Measurements from ENCODE around the gene TOR4A.

Gene TOR4A

DNA sequence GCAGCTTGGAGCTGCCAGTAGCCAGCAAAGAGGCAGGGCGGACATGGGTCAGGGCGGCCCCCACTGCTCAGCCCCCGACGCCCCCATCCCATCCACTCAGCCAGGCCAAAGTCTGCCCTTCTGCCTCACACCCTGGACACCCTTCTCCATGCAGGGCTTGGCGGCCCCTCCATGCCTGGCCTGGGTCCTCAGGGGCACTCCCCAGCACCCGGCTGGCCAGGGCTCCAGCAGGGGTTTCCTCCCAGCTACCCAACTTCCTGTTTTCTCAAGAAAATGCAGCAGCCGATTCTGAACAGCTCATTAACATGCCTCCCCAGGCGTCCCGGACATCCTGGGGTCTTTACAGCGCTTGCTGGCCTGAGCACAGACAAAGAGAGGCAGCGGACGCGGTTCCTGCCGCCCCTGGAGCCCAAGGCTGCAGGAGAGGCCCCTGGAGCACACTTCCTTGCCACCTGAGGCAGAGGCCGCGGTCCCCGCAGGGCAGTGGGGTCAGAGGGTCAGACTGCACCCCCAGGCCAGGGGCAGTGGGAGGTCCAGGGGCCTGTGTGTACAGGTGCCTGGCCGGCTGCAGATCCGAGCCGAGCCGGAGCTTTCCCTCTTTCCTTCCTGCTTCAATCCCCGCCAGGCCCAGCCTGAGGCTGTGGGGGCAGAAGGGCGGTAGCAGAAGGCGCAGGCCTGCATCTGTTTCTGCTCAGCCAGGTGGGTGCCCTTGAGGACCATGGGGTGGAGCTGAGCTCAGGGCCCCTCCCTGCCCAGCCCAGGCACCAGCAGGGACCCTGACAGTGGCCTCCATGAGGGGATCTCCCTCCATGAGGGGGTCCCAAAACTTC, 43.2 kb downstream of the TOR4A start:
- no peak overlapping the region for H3K4me3 ChIP-seq (ENCODE audit: low read depth, low read length)
- CTCF ChIA-PET: interaction anchor here (0.6 kb wide), 1 partner anchor 19 kb away, joined by 3 read pairs; the partner anchor contains the start of gene NRARP
- POLR2A ChIA-PET: no interaction called here
- TF ChIP-seq, protein P1, sequence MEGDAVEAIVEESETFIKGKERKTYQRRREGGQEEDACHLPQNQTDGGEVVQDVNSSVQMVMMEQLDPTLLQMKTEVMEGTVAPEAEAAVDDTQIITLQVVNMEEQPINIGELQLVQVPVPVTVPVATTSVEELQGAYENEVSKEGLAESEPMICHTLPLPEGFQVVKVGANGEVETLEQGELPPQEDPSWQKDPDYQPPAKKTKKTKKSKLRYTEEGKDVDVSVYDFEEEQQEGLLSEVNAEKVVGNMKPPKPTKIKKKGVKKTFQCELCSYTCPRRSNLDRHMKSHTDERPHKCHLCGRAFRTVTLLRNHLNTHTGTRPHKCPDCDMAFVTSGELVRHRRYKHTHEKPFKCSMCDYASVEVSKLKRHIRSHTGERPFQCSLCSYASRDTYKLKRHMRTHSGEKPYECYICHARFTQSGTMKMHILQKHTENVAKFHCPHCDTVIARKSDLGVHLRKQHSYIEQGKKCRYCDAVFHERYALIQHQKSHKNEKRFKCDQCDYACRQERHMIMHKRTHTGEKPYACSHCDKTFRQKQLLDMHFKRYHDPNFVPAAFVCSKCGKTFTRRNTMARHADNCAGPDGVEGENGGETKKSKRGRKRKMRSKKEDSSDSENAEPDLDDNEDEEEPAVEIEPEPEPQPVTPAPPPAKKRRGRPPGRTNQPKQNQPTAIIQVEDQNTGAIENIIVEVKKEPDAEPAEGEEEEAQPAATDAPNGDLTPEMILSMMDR (IDR thresholded peaks at IDR 0.05; ENCODE audit: insufficient read depth, low read length, missing control alignments): no peak
- no peak for DNase-seq (ENCODE audit: low read depth, low spot score)

DNA sequence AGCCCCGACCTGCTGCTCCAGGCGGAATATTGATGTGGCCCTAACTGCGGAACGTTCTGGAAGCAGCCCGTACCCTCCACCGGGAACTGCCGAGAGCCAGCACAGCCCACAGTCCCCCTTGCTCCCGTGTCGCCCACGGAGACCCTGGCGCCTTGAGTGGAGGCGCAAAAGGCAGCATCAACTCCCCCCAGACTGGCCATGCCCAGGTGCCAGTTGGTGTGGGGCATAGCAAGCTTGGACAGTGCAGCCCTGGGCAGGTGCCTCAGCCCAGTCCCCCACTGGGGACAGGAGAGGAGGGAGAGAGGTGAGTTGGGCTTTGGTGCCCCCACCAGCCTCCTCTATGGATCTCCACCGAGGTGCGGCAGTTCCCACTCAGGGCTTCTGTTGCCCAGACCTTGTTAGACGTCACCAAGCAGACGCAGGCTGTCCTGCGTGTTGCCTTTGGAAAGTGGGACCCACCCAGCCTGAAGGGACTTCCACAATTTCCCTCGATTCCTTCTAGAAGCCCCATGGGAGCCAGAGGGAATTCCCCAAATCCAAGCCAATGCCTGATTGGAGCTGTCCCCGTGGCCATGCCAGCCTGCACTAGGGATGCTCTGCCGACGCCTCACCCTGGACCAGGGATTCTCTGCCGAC, 44.3 kb downstream of the TOR4A start:
- H3K4me3 ChIP-seq (ENCODE audit: low read depth, low read length): no peak overlapping the region
- POLR2A ChIA-PET: no interaction called here
- TF ChIP-seq, protein P1 (IDR thresholded peaks at IDR 0.05; ENCODE audit: insufficient read depth, low read length, missing control alignments): no peak
- no peak for DNase-seq (ENCODE audit: low read depth, low spot score)
- CTCF ChIA-PET: no interaction called here

DNA sequence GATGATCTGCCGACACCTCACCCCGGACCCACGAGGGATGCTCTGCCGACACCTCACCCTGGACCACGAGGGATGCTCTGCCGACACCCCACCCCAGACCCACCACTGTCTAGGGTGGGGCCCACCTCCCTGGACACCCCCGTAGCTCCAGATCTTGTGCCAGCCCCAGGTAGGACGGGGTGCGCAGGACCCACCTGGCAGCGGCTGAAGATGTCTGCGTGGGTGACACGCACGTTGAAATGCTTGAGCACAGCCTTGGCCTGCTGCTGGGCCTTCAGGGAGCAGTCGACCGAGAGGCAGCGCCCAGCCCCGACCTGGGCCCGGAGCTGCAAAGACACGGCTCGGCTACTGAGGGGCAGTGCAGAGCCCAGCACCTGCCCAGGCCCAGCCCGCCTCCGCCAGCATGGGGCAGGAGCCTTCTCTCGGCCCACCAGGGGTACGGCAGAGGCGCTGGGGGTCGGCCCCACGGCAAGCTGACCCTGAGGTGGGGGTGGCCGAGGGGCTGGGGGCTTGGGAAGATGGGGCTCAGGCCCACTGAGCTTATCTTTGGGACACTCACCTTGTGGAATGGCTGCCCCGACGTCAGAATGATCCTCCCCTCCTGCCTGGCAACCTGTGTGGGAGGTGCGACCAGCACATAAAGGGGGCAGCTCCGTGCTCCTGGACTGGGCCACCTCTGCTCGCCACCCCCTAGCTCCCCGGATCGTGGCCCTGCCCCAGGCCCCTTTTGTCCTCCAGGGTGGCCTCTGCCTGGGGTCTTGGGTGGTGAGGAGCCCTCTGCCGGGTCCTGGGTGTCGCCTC, 46.2 kb downstream of the TOR4A start:
- POLR2A ChIA-PET: no interaction called here
- TF ChIP-seq, protein P1 (IDR thresholded peaks at IDR 0.05; ENCODE audit: insufficient read depth, low read length, missing control alignments): no peak
- no peak for DNase-seq (ENCODE audit: low read depth, low spot score)
- CTCF ChIA-PET: interaction anchor here (2.1 kb wide), 1 partner anchor 21 kb away, joined by 7 read pairs; the partner anchor contains the start of gene NRARP
- no peak overlapping the region for H3K4me3 ChIP-seq (ENCODE audit: low read depth, low read length)

DNA sequence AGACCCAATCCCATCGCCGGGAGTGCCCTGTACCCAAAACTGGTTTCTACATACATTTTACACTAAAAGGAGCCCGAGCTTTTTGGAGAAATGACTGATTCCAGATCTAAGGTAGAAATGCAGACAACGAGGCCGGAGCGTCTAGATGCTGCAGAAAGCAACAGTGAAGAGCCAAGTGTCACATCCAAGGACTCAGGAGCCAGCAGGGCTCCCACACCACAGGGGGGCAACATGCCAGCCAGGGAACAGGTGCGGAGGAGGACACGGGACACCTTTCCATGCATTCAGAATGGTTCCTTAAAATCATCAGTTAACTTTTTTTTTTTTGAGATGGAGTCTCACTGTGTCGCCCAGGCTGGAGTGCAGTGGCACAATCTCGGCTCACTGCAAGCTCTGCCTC, 47.6 kb downstream of the TOR4A start:
- TF ChIP-seq, protein P1 (IDR thresholded peaks at IDR 0.05; ENCODE audit: insufficient read depth, low read length, missing control alignments): no peak
- no peak overlapping the region for H3K4me3 ChIP-seq (ENCODE audit: low read depth, low read length)
- CTCF ChIA-PET: interaction anchor here (2.1 kb wide), 1 partner anchor 23 kb away, joined by 7 read pairs; the partner anchor contains the start of gene NRARP
- POLR2A ChIA-PET: no interaction called here
- no peak for DNase-seq (ENCODE audit: low read depth, low spot score)

DNA sequence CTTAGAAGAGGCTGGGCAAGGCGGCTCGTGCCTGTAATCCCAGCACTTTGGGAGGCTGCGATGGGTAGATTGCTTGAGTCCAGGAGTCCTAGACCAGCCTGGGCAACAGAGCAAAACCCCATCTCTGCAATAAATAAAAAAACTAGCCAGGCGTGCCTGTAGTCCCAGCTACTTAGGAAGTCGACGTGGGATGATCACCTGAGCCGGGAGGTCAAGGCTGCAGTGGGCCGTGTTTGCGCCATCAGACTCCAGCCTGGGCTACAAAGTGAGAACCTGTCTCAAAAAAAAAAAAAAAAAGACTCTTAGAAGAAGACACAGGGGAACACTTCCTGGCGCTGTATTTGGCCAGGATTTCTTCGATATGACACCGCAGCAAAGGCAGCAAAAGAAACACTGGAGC, 48.3 kb downstream of the TOR4A start:
- ChIA-PET CTCF (no interaction called here), POLR2A (no interaction called here)
- no peak overlapping the region for H3K4me3 ChIP-seq (ENCODE audit: low read depth, low read length)
- TF ChIP-seq, protein P1 (IDR thresholded peaks at IDR 0.05; ENCODE audit: insufficient read depth, low read length, missing control alignments): no peak
- no peak for DNase-seq (ENCODE audit: low read depth, low spot score)
